K562 (cell line): Measurements from ENCODE around the gene LMX1B. TPM values are rescaled to one million over a fixed set of nuclear protein-coding genes. Genes with fewer than 3 reads are reported as not detected.

Experiments
- ATAC-seq: fragments of 200-7000 bp; cut with Tn5 transposase; 3 replicates; pipeline ENCODE4 v1.9.1; 2020; ENCODE audit warnings: moderate library complexity
- BruUV-seq: library from RNA; stranded (reverse); fragments of 400-500 nt; replicated peaks from 2 replicates; lab custom pipeline; 2021; lab: Mats Ljungman, UMichigan
- CTCF ChIA-PET: fragments of 300-600 bp; formaldehyde crosslinking; extraction: SDS; loops from one replicate; lab custom pipeline; 2021; ENCODE audit warnings: low intra/inter-chr PET ratio; lab: Yijun Ruan, JAX
- POLR2A ChIA-PET: fragments of 300-600, 350-650 bp; sonication (Branson Sonifier 250); formaldehyde crosslinking; extraction: SDS; loops from one replicate; lab custom pipeline; 2021; ENCODE audit warnings: antibody characterized with exemption, inconsistent platforms; lab: Yijun Ruan, JAX
- DNase-seq, 4 experiments: peaks; one replicate each; pipeline versions ENCODE4 v3.0.0 to v3.0.0-alpha.2; 2011 to 2018; ENCODE audit warnings: low spot score in 3 of 4, mixed read lengths in 3 of 4; ENCODE audit errors: extremely low read depth in 1 of 4
- FAIRE-seq: peaks from 2 replicates; lab custom pipeline; 2011; peaks lifted over from hg19 to GRCh38; lab: Jason Lieb, UNC
- H2AFZ ChIP-seq: 2 replicates; pipeline ENCODE4 v1.6.0; 2011; ENCODE audit warnings: low read depth, low read length, control low read depth, inconsistent platforms
- H3K27ac ChIP-seq: fragments of 200-600 bp; 3 replicates; pipeline ENCODE4 v1.8.0; 2011; ENCODE audit warnings: low read depth, mild to moderate bottlenecking, control low read depth, inconsistent platforms, low read length, moderate library complexity, mixed read lengths; ENCODE audit errors: extremely low read depth
- H3K27me3 ChIP-seq, 2 experiments: fragments of 300-600 bp in 1 of 2; 2 replicates in 1 of 2; 3 replicates in 1 of 2; pipeline versions ENCODE4 v1.6.0 to v1.8.0; 2011; ENCODE audit warnings: inconsistent platforms in 2 of 2, low read length in 2 of 2, mild to moderate bottlenecking in 1 of 2, mixed read lengths in 1 of 2, moderate library complexity in 1 of 2; ENCODE audit not compliant: control insufficient read depth in 2 of 2, insufficient read depth in 2 of 2
- H3K36me3 ChIP-seq: fragments of 300-600 bp; 3 replicates; pipeline ENCODE4 v1.8.0; 2011; ENCODE audit warnings: mild to moderate bottlenecking, low read length, inconsistent platforms; ENCODE audit not compliant: control insufficient read depth, insufficient read depth
- H3K4me1 ChIP-seq, 2 experiments: fragments of 200-600 bp in 1 of 2; replicated peaks in 1 of 2; 2 replicates in 1 of 2; 3 replicates in 1 of 2; pipeline versions ENCODE4 v1.5.1 to v1.8.0; 2011; ENCODE audit warnings: inconsistent platforms in 2 of 2, low read length in 2 of 2, mild to moderate bottlenecking in 1 of 2, mixed read lengths in 1 of 2, moderate library complexity in 1 of 2; ENCODE audit not compliant: control insufficient read depth in 2 of 2, insufficient read depth in 2 of 2
- H3K4me2 ChIP-seq: 2 replicates; pipeline ENCODE4 v1.6.1; 2011; ENCODE audit warnings: low read length, control low read depth, inconsistent platforms, mixed read lengths; ENCODE audit not compliant: insufficient read depth
- H3K4me3 ChIP-seq: fragments of 200-600 bp; sonication (generic), shearing (Covaris generic); 2 replicates; pipeline ENCODE4 v1.5.1; 2016; ENCODE audit warnings: control low read depth, inconsistent platforms
- H3K79me2 ChIP-seq: fragments of 200-600 bp; 3 replicates; pipeline ENCODE4 v1.8.0; 2011; ENCODE audit warnings: low read length, inconsistent platforms; ENCODE audit not compliant: control insufficient read depth, insufficient read depth
- H3K9ac ChIP-seq, 2 experiments: 2 replicates each; pipeline versions ENCODE4 v1.6.0 to v1.6.1; 2011; ENCODE audit warnings: low read depth in 2 of 2, low read length in 2 of 2, control low read depth in 1 of 2, inconsistent platforms in 1 of 2, mild to moderate bottlenecking in 1 of 2, mixed read lengths in 1 of 2; ENCODE audit not compliant: insufficient read depth in 1 of 2
- H3K9me1 ChIP-seq: one replicate; pipeline ENCODE4 v1.6.0; 2011; ENCODE audit warnings: inconsistent platforms, mild to moderate bottlenecking, low read length, moderate library complexity; ENCODE audit not compliant: control insufficient read depth, insufficient read depth
- H3K9me3 ChIP-seq: replicated peaks from 2 replicates; pipeline ENCODE4 v1.5.1; 2011; ENCODE audit warnings: low read depth, low read length, inconsistent platforms; ENCODE audit not compliant: control insufficient read depth, insufficient read depth
- H4K20me1 ChIP-seq: replicated peaks from 2 replicates; pipeline ENCODE4 v1.6.1; 2011; ENCODE audit warnings: low read length, inconsistent platforms, mixed read lengths; ENCODE audit not compliant: control insufficient read depth, insufficient read depth
- CBX2 ChIP-seq: fragments of 200-600 bp; sonication (generic); IDR thresholded peaks from one replicate; pipeline ENCODE4 v1.6.1; 2012; ENCODE audit warnings: mild to moderate bottlenecking, low read length, inconsistent platforms; ENCODE audit not compliant: insufficient read depth, poor library complexity, severe bottlenecking
- CBX5 ChIP-seq: IDR thresholded peaks from 2 replicates; pipeline ENCODE4 v1.6.1; 2014; ENCODE audit warnings: low read depth, borderline replicate concordance
- NR1H2 ChIP-seq: sonication (generic); formaldehyde crosslinking; IDR thresholded peaks from 2 replicates; pipeline ENCODE4 v1.4.0; 2020; ENCODE audit warnings: mild to moderate bottlenecking, missing genetic modification reagents
- NRF1 ChIP-seq, 2 experiments: fragments of 450-650 bp; IDR thresholded peaks in 1 of 2; conservative IDR thresholded peaks in 1 of 2; 2 replicates each; pipeline ENCODE4 v1.6.1; 2014; ENCODE audit warnings: mild to moderate bottlenecking in 2 of 2
- RBM14 ChIP-seq: fragments of 200-400 bp; formaldehyde crosslinking; IDR thresholded peaks from 2 replicates; pipeline ENCODE4 v1.6.1; 2018; ENCODE audit warnings: low read depth, mild to moderate bottlenecking, low read length, moderate library complexity, borderline replicate concordance; ENCODE audit not compliant: insufficient read depth
- SMARCB1 ChIP-seq: IDR thresholded peaks from 2 replicates; pipeline ENCODE4 v1.6.1; 2011; ENCODE audit warnings: improper control_type of control experiment, low read depth; ENCODE audit not compliant: insufficient read length
- SRSF1 ChIP-seq: fragments of 200-400 bp; formaldehyde crosslinking; IDR thresholded peaks from 2 replicates; pipeline ENCODE4 v1.6.1; 2017; ENCODE audit warnings: mild to moderate bottlenecking, low read depth, low read length, moderate library complexity
- WGBS: fragments of 100-300 bp; shearing (Covaris generic); methylation state at CpG from one replicate; pipeline ENCODE4 v1.1.6; 2016; ENCODE audit warnings: low coverage, mixed read lengths; ENCODE audit not compliant: insufficient coverage; ENCODE audit errors: missing lambda C conversion rate; 5-methylcytosine and 5-hydroxymethylcytosine counted together
- in situ Hi-C: fragments of 300-500 bp; cut with MboI; formaldehyde crosslinking; loops from 4 replicates; pipeline ENCODE4 v1.15.0; 2018; ENCODE audit warnings: inconsistent platforms, mixed read lengths
- intact Hi-C: fragments of 100-400 bp; cut with micrococcal nuclease; formaldehyde crosslinking; loops from 2 replicates; pipeline ENCODE4 v1.14.2; 2022
- polyA plus RNA-seq, 8 experiments: library from polyadenylated mRNA; depleted of rRNA in 4 of 8; stranded (reverse) in 5 of 8; unstranded in 3 of 8; fragments of >200 nt; fragmentation: Nextera tagmentation in 2 of 8; fragmentation: Illumina TruSeq in 1 of 8; extraction: Ambion mirVana in 2 of 8; extraction: Trizol in 1 of 8; gene quantifications; 2 replicates each; pipeline versions ENCODE4 v1.2.1 to v1.2.3, GENCODE V29; 2011 to 2014; ENCODE audit warnings: inconsistent platforms in 1 of 8, missing spikeins in 1 of 8
- total RNA-seq, 7 experiments: library from RNA; depleted of rRNA in 6 of 7; stranded (reverse); fragments of >200 nt in 6 of 7; fragmentation: Illumina TruSeq in 2 of 7; extraction: Trizol in 2 of 7; gene quantifications; 2 replicates each; pipeline versions ENCODE4 v1.2.1 to v1.2.3, GENCODE V29; 2011 to 2021; ENCODE audit warnings: low replicate concordance in 1 of 7

Gene LMX1B
- total and polyA plus RNA-seq, 9 of the 15 experiments (the other 6 are each of a cell fraction or from before 2014, with no cell fraction given): not detected

DNA sequence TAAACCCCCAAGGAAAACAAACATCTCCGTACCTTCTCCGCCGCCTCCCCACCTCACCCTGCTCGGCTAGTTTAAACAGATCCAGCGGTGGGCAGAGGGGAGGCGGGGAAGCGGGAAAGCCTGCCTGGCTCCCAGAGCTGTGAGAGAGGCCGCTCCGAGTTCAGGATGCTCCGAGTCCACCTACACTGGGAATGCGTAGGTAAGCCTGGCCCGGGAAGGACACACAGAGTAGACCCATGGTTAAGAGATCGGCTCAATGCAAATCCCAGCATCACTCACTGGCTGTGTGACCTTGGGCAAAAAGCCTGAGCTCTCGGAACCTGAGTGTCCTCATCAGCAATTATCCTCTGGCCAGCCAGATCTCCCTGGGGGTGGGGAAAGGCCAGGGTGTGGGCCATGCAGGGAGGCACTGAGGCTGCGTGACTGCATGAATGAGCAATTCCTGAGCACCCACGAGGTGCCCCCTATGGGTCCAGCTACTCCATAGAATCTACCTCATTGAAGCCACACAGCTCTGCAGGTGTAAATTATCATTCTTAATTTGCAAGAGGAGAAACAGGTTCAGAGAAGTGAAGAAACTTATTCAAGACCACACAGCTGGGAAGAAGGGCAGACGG lies 30.5 kb upstream of the LMX1B start:
- in situ Hi-C loops: no loop called here
- no peaks in the 10 kb centered on the region; the same call in 1 of the 2 replicates for H4K20me1 ChIP-seq
- BruUV-seq: no TSS peak
- no peak overlapping the region for H3K9ac ChIP-seq
- DNase-seq: no peak
- no peaks in the 10 kb centered on the region for H3K79me2 ChIP-seq
- H3K9me3 ChIP-seq: no peaks in the 10 kb centered on the region
- no peaks in the 10 kb centered on the region for H3K4me1 ChIP-seq
- ChIA-PET CTCF (no interaction called here), POLR2A (no interaction called here)
- under 1% methylated on average over 15 of the region's 17 CpGs for WGBS
- H3K4me2 ChIP-seq: no peak overlapping the region
- H3K27ac ChIP-seq: no peak overlapping the region
- H3K9me1 ChIP-seq: no peaks in the 10 kb centered on the region
- H3K36me3 ChIP-seq: no peaks in the 10 kb centered on the region
- peaks cover 0 to 62% of the 10 kb centered on the region in 2 experiments; a peak in 3 of 5 replicates for H3K27me3 ChIP-seq
- no peak overlapping the region for H3K4me3 ChIP-seq
- H2AFZ ChIP-seq: no peak overlapping the region
- no peak for FAIRE-seq
- intact Hi-C loops: no loop called here
- TF ChIP-seq SRSF1 (no peak), NRF1 (conservative IDR thresholded peaks at IDR 0.05 in 1 of 2, IDR thresholded peaks at IDR 0.05 in 1 of 2) (peak in 1 of 2 experiments; percentile 13; a peak in 1 of 4 replicates)
- ATAC-seq: peak; percentile 55

DNA sequence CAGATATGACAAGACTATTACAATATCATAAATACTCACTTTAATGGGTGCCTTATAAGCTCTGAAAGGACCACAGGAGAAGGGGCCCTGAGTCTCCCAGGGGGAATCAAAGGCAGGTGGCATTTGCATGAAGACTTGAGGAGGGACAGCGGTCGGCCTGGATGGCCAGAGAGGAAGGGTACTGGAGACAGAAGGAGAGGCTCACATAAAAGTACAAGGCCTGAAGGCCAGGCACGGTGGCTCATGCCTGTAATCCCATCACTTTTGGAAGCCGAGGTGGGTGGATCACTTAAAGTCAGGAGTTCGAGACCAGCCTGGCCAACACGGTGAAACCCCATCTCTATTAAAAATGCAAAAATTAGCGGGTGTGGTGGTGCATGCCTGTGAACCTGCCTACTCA lies 29.1 kb upstream of the LMX1B start:
- FAIRE-seq (no peak), ATAC-seq (no peak), DNase-seq (no peak)
- intact Hi-C loops (no loop called here), in situ Hi-C loops (no loop called here)
- ChIA-PET CTCF (no interaction called here), POLR2A (no interaction called here)
- H3K9ac ChIP-seq: no peak overlapping the region
- no peaks in the 10 kb centered on the region for H3K36me3 ChIP-seq
- H3K4me1 ChIP-seq: no peaks in the 10 kb centered on the region; a peak in 1 of 5 replicates
- no peaks in the 10 kb centered on the region; the same call in 1 of the 2 replicates for H4K20me1 ChIP-seq
- no peaks in the 10 kb centered on the region for H3K9me3 ChIP-seq
- peaks cover 0 to 59% of the 10 kb centered on the region in 2 experiments; a peak in 3 of 5 replicates for H3K27me3 ChIP-seq
- 5% methylated on average over 7 of the region's 7 CpGs for WGBS
- H3K4me2 ChIP-seq: no peak overlapping the region
- BruUV-seq: no TSS peak
- no peak overlapping the region for H3K4me3 ChIP-seq
- no peak overlapping the region for H3K27ac ChIP-seq
- no peak overlapping the region for H2AFZ ChIP-seq
- no peaks in the 10 kb centered on the region for H3K79me2 ChIP-seq
- TF ChIP-seq CBX5: no peak
- TF ChIP-seq SMARCB1: no peak
- no peak for TF ChIP-seq RBM14
- TF ChIP-seq CBX2: no peak
- TF ChIP-seq NR1H2 (CRISPR knock-in tag): no peak
- H3K9me1 ChIP-seq: no peaks in the 10 kb centered on the region
